H9 (cell line): ENCODE measurements around the gene TLCD3A. TPM values are rescaled to one million over a fixed set of nuclear protein-coding genes. Genes with fewer than 3 reads are reported as not detected.
A peak's percentile ranks its signal among the peaks of the same experiment; 100 is the strongest.

ENCODE experiments used
- DNase-seq: peaks from one replicate; pipeline ENCODE4 v3.0.0-alpha.2; 2017
- H2AFZ ChIP-seq: one replicate; pipeline ENCODE4 v1.6.1; 2013; ENCODE audit warnings: mild to moderate bottlenecking, low read length, control low read depth, moderate library complexity
- H2AK5ac ChIP-seq: 2 replicates; pipeline ENCODE4 v1.6.1; 2013; ENCODE audit warnings: low read length, control low read depth, mixed read lengths; ENCODE audit not compliant: insufficient read length
- H2BK120ac ChIP-seq: one replicate; pipeline ENCODE4 v1.6.1; 2013; ENCODE audit warnings: low read depth, mild to moderate bottlenecking, low read length, control low read depth, inconsistent platforms; ENCODE audit not compliant: poor library complexity, severe bottlenecking
- H2BK12ac ChIP-seq: 2 replicates; pipeline ENCODE4 v1.6.1; 2013; ENCODE audit warnings: low read length, control low read depth, mixed read lengths, low read depth; ENCODE audit not compliant: insufficient read length
- H2BK15ac ChIP-seq: 2 replicates; pipeline ENCODE4 v1.6.1; 2013; ENCODE audit warnings: low read depth, low read length, control low read depth
- H2BK20ac ChIP-seq: one replicate; pipeline ENCODE4 v1.6.1; 2013; ENCODE audit warnings: low read depth, mild to moderate bottlenecking, low read length, control low read depth, inconsistent platforms; ENCODE audit not compliant: poor library complexity, severe bottlenecking
- H2BK5ac ChIP-seq: 2 replicates; pipeline ENCODE4 v1.6.1; 2013; ENCODE audit warnings: low read length, control low read depth, mixed read lengths; ENCODE audit not compliant: insufficient read length
- H3K14ac ChIP-seq: 2 replicates; pipeline ENCODE4 v1.6.1; 2013; ENCODE audit warnings: low read length, control low read depth; ENCODE audit not compliant: insufficient read depth
- H3K18ac ChIP-seq: 2 replicates; pipeline ENCODE4 v1.6.1; 2013; ENCODE audit warnings: low read depth, mild to moderate bottlenecking, mixed read lengths, low read length, control low read depth; ENCODE audit not compliant: insufficient read length
- H3K23ac ChIP-seq: 2 replicates; pipeline ENCODE4 v1.6.1; 2013; ENCODE audit warnings: low read length, control low read depth, mixed read lengths, low read depth; ENCODE audit not compliant: insufficient read length
- H3K23me2 ChIP-seq: 2 replicates; pipeline ENCODE4 v1.6.1; 2013; ENCODE audit warnings: low read depth, mild to moderate bottlenecking, mixed read lengths, low read length, control low read depth; ENCODE audit not compliant: insufficient read length, poor library complexity, severe bottlenecking
- H3K27ac ChIP-seq: 2 replicates; pipeline ENCODE4 v1.5.1; 2013; ENCODE audit warnings: low read length, control low read depth, mixed read lengths, low read depth; ENCODE audit not compliant: insufficient read length
- H3K27me3 ChIP-seq: 2 replicates; pipeline ENCODE4 v1.6.1; 2013; ENCODE audit warnings: low read length, control low read depth, inconsistent platforms; ENCODE audit not compliant: insufficient read depth
- H3K4ac ChIP-seq: 2 replicates; pipeline ENCODE4 v1.6.1; 2013; ENCODE audit warnings: low read depth, mild to moderate bottlenecking, control low read depth, inconsistent platforms, low read length, moderate library complexity
- H3K4me1 ChIP-seq: 2 replicates; pipeline ENCODE4 v1.6.1; 2013; ENCODE audit warnings: low read length, control low read depth, inconsistent platforms; ENCODE audit not compliant: insufficient read depth
- H3K4me2 ChIP-seq: 2 replicates; pipeline ENCODE4 v1.6.1; 2013; ENCODE audit warnings: low read length, control low read depth, mixed read lengths; ENCODE audit not compliant: insufficient read length, insufficient read depth
- H3K56ac ChIP-seq: 2 replicates; pipeline ENCODE4 v1.6.1; 2013; ENCODE audit warnings: low read depth, mild to moderate bottlenecking, mixed read lengths, low read length, control low read depth; ENCODE audit not compliant: insufficient read length
- H3K79me1 ChIP-seq: 2 replicates; pipeline ENCODE4 v1.6.1; 2013; ENCODE audit warnings: low read depth, mild to moderate bottlenecking, moderate library complexity, low read length, control low read depth, inconsistent platforms; ENCODE audit not compliant: insufficient read depth, poor library complexity, severe bottlenecking
- H3K79me2 ChIP-seq: 2 replicates; pipeline ENCODE4 v1.6.1; 2013; ENCODE audit warnings: low read length, control low read depth, inconsistent platforms; ENCODE audit not compliant: insufficient read depth
- H3K9ac ChIP-seq: 2 replicates; pipeline ENCODE4 v1.6.1; 2013; ENCODE audit warnings: low read length, control low read depth, mixed read lengths; ENCODE audit not compliant: insufficient read length; ENCODE audit errors: extremely low read depth
- H3K9me3 ChIP-seq: one replicate; pipeline ENCODE4 v1.6.1; 2013; ENCODE audit warnings: low read depth, low read length, inconsistent platforms; ENCODE audit not compliant: control insufficient read depth
- H3T11ph ChIP-seq: one replicate; pipeline ENCODE4 v1.6.1; 2013; ENCODE audit warnings: mild to moderate bottlenecking, low read length, control low read depth, inconsistent platforms
- H4K20me1 ChIP-seq: one replicate; pipeline ENCODE4 v1.6.1; 2013; ENCODE audit not compliant: control insufficient read depth, insufficient read length, insufficient read depth
- H4K5ac ChIP-seq: 2 replicates; pipeline ENCODE4 v1.6.1; 2013; ENCODE audit warnings: low read depth, mild to moderate bottlenecking, mixed read lengths, low read length, control low read depth; ENCODE audit not compliant: insufficient read length
- H4K8ac ChIP-seq: replicated peaks from 2 replicates; pipeline ENCODE4 v1.6.1; 2013; ENCODE audit warnings: low read length, control low read depth, mixed read lengths, low read depth; ENCODE audit not compliant: insufficient read length
- H4K91ac ChIP-seq: 2 replicates; pipeline ENCODE4 v1.6.1; 2013; ENCODE audit warnings: low read depth, mild to moderate bottlenecking, moderate library complexity, mixed read lengths, low read length, control low read depth; ENCODE audit not compliant: insufficient read length
- H3K27ac Mint-ChIP-seq, 3 experiments: 2 replicates in 2 of 3; 3 replicates in 1 of 3; pipeline ENCODE4 v1.8.0; 2020 to 2021; ENCODE audit warnings: mixed read lengths in 3 of 3, mild to moderate bottlenecking in 1 of 3, moderate library complexity in 1 of 3
- H3K27me3 Mint-ChIP-seq: 2 replicates; pipeline ENCODE4 v1.8.0; 2021; ENCODE audit warnings: low read depth, mild to moderate bottlenecking, moderate library complexity, mixed read lengths
- H3K36me3 Mint-ChIP-seq, 3 experiments: 2 replicates in 2 of 3; 3 replicates in 1 of 3; pipeline ENCODE4 v1.8.0; 2020 to 2021; ENCODE audit warnings: low read depth in 3 of 3, mixed read lengths in 3 of 3; ENCODE audit not compliant: insufficient read depth in 1 of 3
- H3K4me1 Mint-ChIP-seq, 2 experiments: 2 replicates each; pipeline ENCODE4 v1.8.0; 2020; ENCODE audit warnings: mixed read lengths in 2 of 2
- H3K4me3 Mint-ChIP-seq, 2 experiments: 2 replicates in 1 of 2; 3 replicates in 1 of 2; pipeline ENCODE4 v1.8.0; 2020 to 2021; ENCODE audit warnings: mild to moderate bottlenecking in 2 of 2, mixed read lengths in 2 of 2, moderate library complexity in 1 of 2
- H3K9me3 Mint-ChIP-seq, 2 experiments: 2 replicates in 1 of 2; 3 replicates in 1 of 2; pipeline ENCODE4 v1.8.0; 2020; ENCODE audit warnings: mild to moderate bottlenecking in 2 of 2, mixed read lengths in 2 of 2, moderate library complexity in 1 of 2
- CTCF ChIP-seq: fragments of 200-600 bp; sonication (generic); conservative IDR thresholded peaks from 3 replicates; pipeline ENCODE4 v1.8.0; 2021; ENCODE audit warnings: antibody characterized with exemption, mild to moderate bottlenecking
- WGBS: extraction: QIAGEN DNeasy Blood & Tissue Kit; methylation state at CpG from one replicate; pipeline ENCODE4 v1.1.7; 2013; ENCODE audit warnings: missing lambda C conversion rate, low lambda C conversion rate, mixed read lengths; ENCODE audit not compliant: insufficient read length; ENCODE audit errors: extremely low coverage; 5-methylcytosine and 5-hydroxymethylcytosine counted together
- total RNA-seq: library from RNA; stranded (reverse); gene quantifications from 2 replicates; pipeline ENCODE4 v1.2.1, GENCODE V29; 2021

Gene TLCD3A
- total RNA-seq, 1 experiment from 2014 or later: 29.6 TPM

- H3K27ac Mint-ChIP-seq: peak overlapping the region in 1 of 3 experiments; percentile 22; a peak in 2 of 7 replicates
Measured at GRCh38 chr17:733743-734142, 1.3 kb downstream of the TLCD3A start.

More at GRCh38 chr17:733743-734142, 1.3 kb downstream of the TLCD3A start:
- no peaks in the 10 kb centered on the region for H3K79me1 ChIP-seq
- no peak overlapping the region for H4K5ac ChIP-seq
- no CpG with 5 or more reads among the region's 10 CpGs for WGBS
- no peak overlapping the region for H2AFZ ChIP-seq
- H2BK15ac ChIP-seq: no peak overlapping the region
- H3K4me2 ChIP-seq: peak overlapping the region; percentile 87
- H4K91ac ChIP-seq: no peak overlapping the region
- H3K14ac ChIP-seq: no peak overlapping the region
- no peaks in the 10 kb centered on the region for H3K79me2 ChIP-seq
- peak overlapping the region; percentile 89 to 94 for H3K4me3 Mint-ChIP-seq
- H3K9me3 Mint-ChIP-seq: no peaks in the 10 kb centered on the region
- H3K4me1 Mint-ChIP-seq: peaks cover 8 to 23% of the 10 kb centered on the region in 2 experiments
- no peak overlapping the region for H3K18ac ChIP-seq
- no peak for DNase-seq
- H3K36me3 Mint-ChIP-seq: peaks cover 29 to 52% (median 39%) of the 10 kb centered on the region in 3 experiments
- H3K27me3 Mint-ChIP-seq: peaks cover 7% of the 10 kb centered on the region
- H3T11ph ChIP-seq: no peak overlapping the region
- no peak overlapping the region for H2BK5ac ChIP-seq
- no peak overlapping the region for H2AK5ac ChIP-seq
- no peak overlapping the region for H3K27ac ChIP-seq
- no peak overlapping the region for H2BK20ac ChIP-seq
- H4K8ac ChIP-seq: no peak overlapping the region
- no peak overlapping the region for H2BK120ac ChIP-seq
- no peaks in the 10 kb centered on the region for H3K4me1 ChIP-seq
- no peaks in the 10 kb centered on the region for H3K27me3 ChIP-seq
- H3K23me2 ChIP-seq: peaks cover 6% of the 10 kb centered on the region
- H3K56ac ChIP-seq: no peak overlapping the region
- no peak overlapping the region for H2BK12ac ChIP-seq
- no peaks in the 10 kb centered on the region for H4K20me1 ChIP-seq
- H3K9me3 ChIP-seq: no peaks in the 10 kb centered on the region
- H3K23ac ChIP-seq: no peak overlapping the region
- peak overlapping the region; percentile 52 for H3K9ac ChIP-seq
- TF ChIP-seq CTCF: no peak
- no peak overlapping the region for H3K4ac ChIP-seq
